HL-60/S4 treated with retinoic acid at 250 ng/mL for 4 days and 3 days (cell line): ENCODE results near the gene OBP2A.
"Not testable (repeated sequence)": the region's sequence is repeated elsewhere in the genome, so short reads cannot be mapped to it uniquely, and the experiment has no call there.

ENCODE experiments used
- in situ Hi-C: fragments of 300-500 bp; cut with MboI; formaldehyde crosslinking; loops from 2 replicates; pipeline ENCODE4 v1.7.0; 2022; ENCODE audit warnings: low sequenced_read_pairs

The OBP2A gene

GRCh38 chr9:135545646-135546176 is at the start of gene OBP2A:
TSS of gene OBP2A (plus strand) at chr9:135546126. CDS start at chr9:135546181, 55 bp downstream.
- in situ Hi-C loops = not testable (repeated sequence)

GRCh38 chr9:135498381-135499126 is 47.4 kb upstream of the OBP2A start:
- in situ Hi-C loops = no loop called here

- in situ Hi-C loops = no loop called here
These were observed 46.4 kb upstream of the OBP2A start for GRCh38 chr9:135499326-135500070.

- in situ Hi-C loops = no loop called here
These were observed 45.8 kb upstream of the OBP2A start for GRCh38 chr9:135500071-135500524.

GRCh38 chr9:135500525-135501260 is 45.2 kb upstream of the OBP2A start, which contains the start of gene MRPS2:
TSS of gene MRPS2 (plus strand) at chr9:135500682. CDS start at chr9:135500711, 29 bp downstream.
- in situ Hi-C loops = no loop called here

- in situ Hi-C loops = no loop called here
These were observed 44.4 kb upstream of the OBP2A start for GRCh38 chr9:135501261-135502167.

GRCh38 chr9:135502168-135502872 is 43.6 kb upstream of the OBP2A start:
- in situ Hi-C loops = no loop called here

- in situ Hi-C loops = no loop called here
These were observed 43.0 kb upstream of the OBP2A start for GRCh38 chr9:135502873-135503321.

- in situ Hi-C loops = no loop called here
These were observed 42.3 kb upstream of the OBP2A start for GRCh38 chr9:135503371-135504261.

GRCh38 chr9:135504262-135505243 is 41.4 kb upstream of the OBP2A start:
- in situ Hi-C loops = no loop called here

- in situ Hi-C loops = no loop called here
These were observed 40.3 kb upstream of the OBP2A start for GRCh38 chr9:135505406-135506187.

- in situ Hi-C loops = no loop called here
These were observed 39.4 kb upstream of the OBP2A start for GRCh38 chr9:135506327-135507103.

GRCh38 chr9:135507104-135508035 is 38.6 kb upstream of the OBP2A start:
- in situ Hi-C loops = no loop called here

- in situ Hi-C loops = no loop called here
These were observed 37.6 kb upstream of the OBP2A start for GRCh38 chr9:135508211-135508820.
